ENCODE data around the gene RHOBTB1. TPM values are rescaled to one million over a fixed set of nuclear protein-coding genes. Genes with fewer than 3 reads are reported as not detected.

RHOBTB1 gene
- total and polyA plus RNA-seq, 9 of the 15 experiments (the other 6 are each of a cell fraction or from before 2014, with no cell fraction given): 1.7 to 11.7 (median 9.3) TPM

GRCh38 chr10:60967854-60968484, 24.0 kb upstream of the RHOBTB1 start (continued):
- TF ChIP-seq HNRNPH1 (optimal IDR thresholded peaks at IDR 0.05; ENCODE audit: low read depth, low read length) (no peak), MBD2 (IDR thresholded peaks at IDR 0.05; ENCODE audit: borderline replicate concordance, low read depth) (no peak), CGGBP1 (CRISPR knock-in tag; IDR thresholded peaks at IDR 0.05) (no peak), CC2D1A (IDR thresholded peaks at IDR 0.05) (no peak), CHAMP1 (IDR thresholded peaks at IDR 0.05) (no peak), MEIS2 (IDR thresholded peaks at IDR 0.05; ENCODE audit: partially characterized antibody) (peak; percentile 61), ZBTB5 (IDR thresholded peaks at IDR 0.05) (no peak), ZNF316 (IDR thresholded peaks at IDR 0.05) (no peak), USF2 (CRISPR knock-in tag; IDR thresholded peaks at IDR 0.05) (no peak), SIN3B (IDR thresholded peaks at IDR 0.05; ENCODE audit: low read depth) (no peak), FOXM1 (IDR thresholded peaks at IDR 0.05; ENCODE audit: low read depth) (peak; percentile 19; the same call in 1 of the 2 replicates), FOXM1 (CRISPR knock-in tag; IDR thresholded peaks at IDR 0.05; ENCODE audit: low read depth) (no peak), CBX2 (IDR thresholded peaks at IDR 0.05; ENCODE audit: insufficient read depth, low read length, poor library complexity, severe bottlenecking) (no peak)
- TF ChIP-seq, protein P1, sequence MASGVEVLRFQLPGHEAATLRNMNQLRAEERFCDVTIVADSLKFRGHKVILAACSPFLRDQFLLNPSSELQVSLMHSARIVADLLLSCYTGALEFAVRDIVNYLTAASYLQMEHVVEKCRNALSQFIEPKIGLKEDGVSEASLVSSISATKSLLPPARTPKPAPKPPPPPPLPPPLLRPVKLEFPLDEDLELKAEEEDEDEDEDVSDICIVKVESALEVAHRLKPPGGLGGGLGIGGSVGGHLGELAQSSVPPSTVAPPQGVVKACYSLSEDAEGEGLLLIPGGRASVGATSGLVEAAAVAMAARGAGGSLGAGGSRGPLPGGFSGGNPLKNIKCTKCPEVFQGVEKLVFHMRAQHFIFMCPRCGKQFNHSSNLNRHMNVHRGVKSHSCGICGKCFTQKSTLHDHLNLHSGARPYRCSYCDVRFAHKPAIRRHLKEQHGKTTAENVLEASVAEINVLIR (CRISPR knock-in tag; IDR thresholded peaks at IDR 0.05): no peak
- TF ChIP-seq, protein P2, sequence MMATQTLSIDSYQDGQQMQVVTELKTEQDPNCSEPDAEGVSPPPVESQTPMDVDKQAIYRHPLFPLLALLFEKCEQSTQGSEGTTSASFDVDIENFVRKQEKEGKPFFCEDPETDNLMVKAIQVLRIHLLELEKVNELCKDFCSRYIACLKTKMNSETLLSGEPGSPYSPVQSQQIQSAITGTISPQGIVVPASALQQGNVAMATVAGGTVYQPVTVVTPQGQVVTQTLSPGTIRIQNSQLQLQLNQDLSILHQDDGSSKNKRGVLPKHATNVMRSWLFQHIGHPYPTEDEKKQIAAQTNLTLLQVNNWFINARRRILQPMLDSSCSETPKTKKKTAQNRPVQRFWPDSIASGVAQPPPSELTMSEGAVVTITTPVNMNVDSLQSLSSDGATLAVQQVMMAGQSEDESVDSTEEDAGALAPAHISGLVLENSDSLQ (IDR thresholded peaks at IDR 0.05): peak; percentile 54; the same call in 1 of the 2 replicates
- TF ChIP-seq, protein P3, sequence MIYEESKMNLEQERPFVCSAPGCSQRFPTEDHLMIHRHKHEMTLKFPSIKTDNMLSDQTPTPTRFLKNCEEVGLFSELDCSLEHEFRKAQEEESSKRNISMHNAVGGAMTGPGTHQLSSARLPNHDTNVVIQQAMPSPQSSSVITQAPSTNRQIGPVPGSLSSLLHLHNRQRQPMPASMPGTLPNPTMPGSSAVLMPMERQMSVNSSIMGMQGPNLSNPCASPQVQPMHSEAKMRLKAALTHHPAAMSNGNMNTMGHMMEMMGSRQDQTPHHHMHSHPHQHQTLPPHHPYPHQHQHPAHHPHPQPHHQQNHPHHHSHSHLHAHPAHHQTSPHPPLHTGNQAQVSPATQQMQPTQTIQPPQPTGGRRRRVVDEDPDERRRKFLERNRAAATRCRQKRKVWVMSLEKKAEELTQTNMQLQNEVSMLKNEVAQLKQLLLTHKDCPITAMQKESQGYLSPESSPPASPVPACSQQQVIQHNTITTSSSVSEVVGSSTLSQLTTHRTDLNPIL (CRISPR knock-in tag; IDR thresholded peaks at IDR 0.05): no peak
- TF ChIP-seq, protein P4, sequence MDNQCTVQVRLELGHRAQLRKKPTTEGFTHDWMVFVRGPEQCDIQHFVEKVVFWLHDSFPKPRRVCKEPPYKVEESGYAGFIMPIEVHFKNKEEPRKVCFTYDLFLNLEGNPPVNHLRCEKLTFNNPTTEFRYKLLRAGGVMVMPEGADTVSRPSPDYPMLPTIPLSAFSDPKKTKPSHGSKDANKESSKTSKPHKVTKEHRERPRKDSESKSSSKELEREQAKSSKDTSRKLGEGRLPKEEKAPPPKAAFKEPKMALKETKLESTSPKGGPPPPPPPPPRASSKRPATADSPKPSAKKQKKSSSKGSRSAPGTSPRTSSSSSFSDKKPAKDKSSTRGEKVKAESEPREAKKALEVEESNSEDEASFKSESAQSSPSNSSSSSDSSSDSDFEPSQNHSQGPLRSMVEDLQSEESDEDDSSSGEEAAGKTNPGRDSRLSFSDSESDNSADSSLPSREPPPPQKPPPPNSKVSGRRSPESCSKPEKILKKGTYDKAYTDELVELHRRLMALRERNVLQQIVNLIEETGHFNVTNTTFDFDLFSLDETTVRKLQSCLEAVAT (IDR thresholded peaks at IDR 0.05): 0 out of 4 replicates have a peak, but pooled peaks of 1 of the 2 experiments have one; percentile 22

Data from K562 (cell line).